ENCODE measurements around the gene POLR2H.

DNA sequence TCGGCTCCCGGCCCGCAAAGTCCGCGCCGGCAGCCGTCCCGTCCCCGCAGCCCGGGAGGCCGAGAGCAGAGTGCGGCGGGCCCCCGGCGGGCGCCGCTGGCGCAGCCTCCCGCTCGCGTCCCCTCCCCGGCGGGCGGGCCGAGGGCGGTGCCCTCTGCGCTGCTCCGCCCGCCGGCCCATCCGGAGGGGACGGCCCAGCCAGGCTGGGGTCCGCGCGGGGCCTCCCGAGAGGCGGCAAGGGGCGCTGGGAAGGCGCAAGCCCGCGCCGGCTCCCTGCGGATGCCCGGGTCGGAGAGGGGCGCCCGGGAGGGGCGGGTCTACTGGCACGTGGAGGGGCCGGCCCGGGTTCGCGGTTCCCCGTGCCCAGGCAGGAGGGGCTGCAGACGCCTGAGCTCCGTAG lies at the start of gene POLR2H, which contains the start of gene CLCN2:
- TF ChIP-seq TAF1 (IDR thresholded peaks at IDR 0.05; ENCODE audit: low read depth) (peak; percentile 61; the same call in 1 of the 2 replicates), TCF12 (IDR thresholded peaks at IDR 0.05; ENCODE audit: low read depth) (peak; percentile 24; the same call in 1 of the 2 replicates), YY1 (IDR thresholded peaks at IDR 0.05; ENCODE audit: low read depth) (no peak; the same call in 1 of the 2 replicates), FOXM1 (IDR thresholded peaks at IDR 0.05; ENCODE audit: borderline replicate concordance, low read depth) (no peak), TEAD4 (IDR thresholded peaks at IDR 0.05) (no peak; the same call in 1 of the 2 replicates), CEBPB (IDR thresholded peaks at IDR 0.05) (no peak), ZBTB7A (IDR thresholded peaks at IDR 0.05; ENCODE audit: low read depth) (peak; percentile 97), EP300 (IDR thresholded peaks at IDR 0.05; ENCODE audit: borderline replicate concordance) (no peak; the same call in 1 of the 2 replicates), NFIC (IDR thresholded peaks at IDR 0.05) (no peak)
- TF ChIP-seq, protein P1, sequence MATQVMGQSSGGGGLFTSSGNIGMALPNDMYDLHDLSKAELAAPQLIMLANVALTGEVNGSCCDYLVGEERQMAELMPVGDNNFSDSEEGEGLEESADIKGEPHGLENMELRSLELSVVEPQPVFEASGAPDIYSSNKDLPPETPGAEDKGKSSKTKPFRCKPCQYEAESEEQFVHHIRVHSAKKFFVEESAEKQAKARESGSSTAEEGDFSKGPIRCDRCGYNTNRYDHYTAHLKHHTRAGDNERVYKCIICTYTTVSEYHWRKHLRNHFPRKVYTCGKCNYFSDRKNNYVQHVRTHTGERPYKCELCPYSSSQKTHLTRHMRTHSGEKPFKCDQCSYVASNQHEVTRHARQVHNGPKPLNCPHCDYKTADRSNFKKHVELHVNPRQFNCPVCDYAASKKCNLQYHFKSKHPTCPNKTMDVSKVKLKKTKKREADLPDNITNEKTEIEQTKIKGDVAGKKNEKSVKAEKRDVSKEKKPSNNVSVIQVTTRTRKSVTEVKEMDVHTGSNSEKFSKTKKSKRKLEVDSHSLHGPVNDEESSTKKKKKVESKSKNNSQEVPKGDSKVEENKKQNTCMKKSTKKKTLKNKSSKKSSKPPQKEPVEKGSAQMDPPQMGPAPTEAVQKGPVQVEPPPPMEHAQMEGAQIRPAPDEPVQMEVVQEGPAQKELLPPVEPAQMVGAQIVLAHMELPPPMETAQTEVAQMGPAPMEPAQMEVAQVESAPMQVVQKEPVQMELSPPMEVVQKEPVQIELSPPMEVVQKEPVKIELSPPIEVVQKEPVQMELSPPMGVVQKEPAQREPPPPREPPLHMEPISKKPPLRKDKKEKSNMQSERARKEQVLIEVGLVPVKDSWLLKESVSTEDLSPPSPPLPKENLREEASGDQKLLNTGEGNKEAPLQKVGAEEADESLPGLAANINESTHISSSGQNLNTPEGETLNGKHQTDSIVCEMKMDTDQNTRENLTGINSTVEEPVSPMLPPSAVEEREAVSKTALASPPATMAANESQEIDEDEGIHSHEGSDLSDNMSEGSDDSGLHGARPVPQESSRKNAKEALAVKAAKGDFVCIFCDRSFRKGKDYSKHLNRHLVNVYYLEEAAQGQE (IDR thresholded peaks at IDR 0.05; ENCODE audit: low read depth): no peak
